ENCODE measurements around the gene GRHL1. TPM values are rescaled to one million over a fixed set of nuclear protein-coding genes. Genes with fewer than 3 reads are reported as not detected.

The GRHL1 gene, protein sequence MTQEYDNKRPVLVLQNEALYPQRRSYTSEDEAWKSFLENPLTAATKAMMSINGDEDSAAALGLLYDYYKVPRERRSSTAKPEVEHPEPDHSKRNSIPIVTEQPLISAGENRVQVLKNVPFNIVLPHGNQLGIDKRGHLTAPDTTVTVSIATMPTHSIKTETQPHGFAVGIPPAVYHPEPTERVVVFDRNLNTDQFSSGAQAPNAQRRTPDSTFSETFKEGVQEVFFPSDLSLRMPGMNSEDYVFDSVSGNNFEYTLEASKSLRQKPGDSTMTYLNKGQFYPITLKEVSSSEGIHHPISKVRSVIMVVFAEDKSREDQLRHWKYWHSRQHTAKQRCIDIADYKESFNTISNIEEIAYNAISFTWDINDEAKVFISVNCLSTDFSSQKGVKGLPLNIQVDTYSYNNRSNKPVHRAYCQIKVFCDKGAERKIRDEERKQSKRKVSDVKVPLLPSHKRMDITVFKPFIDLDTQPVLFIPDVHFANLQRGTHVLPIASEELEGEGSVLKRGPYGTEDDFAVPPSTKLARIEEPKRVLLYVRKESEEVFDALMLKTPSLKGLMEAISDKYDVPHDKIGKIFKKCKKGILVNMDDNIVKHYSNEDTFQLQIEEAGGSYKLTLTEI
- total RNA-seq (2011; cell fraction: chromatin; rRNA removed; ENCODE audit: low replicate concordance), result 15.0 and 18.7 TPM in 2 replicates
- total RNA-seq (2011; cell fraction: nucleolus; rRNA removed), result 7.2 and 9.7 TPM in 2 replicates
- 10.6 and 15.3 TPM in 2 replicates for total RNA-seq (2011; cell fraction: nucleoplasm; rRNA removed)
- total RNA-seq (2014; rRNA removed) (4.2 and 4.5 TPM in 2 replicates), total RNA-seq (2014; rRNA removed; fragmentation: Illumina TruSeq; extraction: Trizol) (5.1 and 5.4 TPM in 2 replicates), total RNA-seq (2015; rRNA removed; fragmentation: Illumina TruSeq; extraction: Trizol) (3.2 and 3.4 TPM in 2 replicates), total RNA-seq (2021) (4.6 and 5.5 TPM in 2 replicates), polyA plus RNA-seq (2011; rRNA removed) (6.1 and 6.5 TPM in 2 replicates), polyA plus RNA-seq (2014; fragmentation: Illumina TruSeq; extraction: Trizol) (4.4 and 5.0 TPM in 2 replicates), polyA plus RNA-seq (2014; fragmentation: Nextera tagmentation; extraction: Ambion mirVana) (1 to 10 TPM; 1.7 to 1.9 TPM), polyA plus RNA-seq (2014; rRNA removed) (4.7 and 5.8 TPM in 2 replicates), polyA minus RNA-seq (2011; rRNA and poly(A)+ RNA removed) (9.8 and 10.6 TPM in 2 replicates), Bru-seq, nascent RNA (percentile 65 among the genes with signal in this experiment), BruChase-seq, experiment 1, labeled RNA remaining after a 2-hour chase (percentile 72 among the genes with signal in this experiment), BruChase-seq, experiment 2, labeled RNA remaining after a 6-hour chase (percentile 73 among the genes with signal in this experiment)
- polyA plus RNA-seq (2011; cell fraction: cytosol; rRNA removed), result 1.2 and 3.5 TPM in 2 replicates
- 18.4 and 19.2 TPM in 2 replicates for polyA plus RNA-seq (2011; cell fraction: nucleus; rRNA removed)
- 2.1 and 7.1 TPM in 2 replicates for polyA plus RNA-seq (2012)
- polyA minus RNA-seq (2011; cell fraction: cytosol; rRNA and poly(A)+ RNA removed), result 2.2 and 2.6 TPM in 2 replicates
- polyA minus RNA-seq (2011; cell fraction: nucleus; rRNA and poly(A)+ RNA removed), result 9.3 and 13.6 TPM in 2 replicates
- long read RNA-seq, experiment 1, transcript GRHL1-201 (16 exons, 3,563 nt), result major isoform, 6 of 12 reads
- long read RNA-seq, experiment 1, partial matches to known transcripts, result 2 of 12 reads
- long read RNA-seq, experiment 1, other reads (novel, unspliced or antisense), result 4 of 12 reads
- long read RNA-seq, experiment 2, partial matches to known transcripts, result 2 of 3 reads
- long read RNA-seq, experiment 2, other reads (novel, unspliced or antisense), result 1 of 3 reads
- long read RNA-seq, experiment 3, result 0 reads

DNA sequence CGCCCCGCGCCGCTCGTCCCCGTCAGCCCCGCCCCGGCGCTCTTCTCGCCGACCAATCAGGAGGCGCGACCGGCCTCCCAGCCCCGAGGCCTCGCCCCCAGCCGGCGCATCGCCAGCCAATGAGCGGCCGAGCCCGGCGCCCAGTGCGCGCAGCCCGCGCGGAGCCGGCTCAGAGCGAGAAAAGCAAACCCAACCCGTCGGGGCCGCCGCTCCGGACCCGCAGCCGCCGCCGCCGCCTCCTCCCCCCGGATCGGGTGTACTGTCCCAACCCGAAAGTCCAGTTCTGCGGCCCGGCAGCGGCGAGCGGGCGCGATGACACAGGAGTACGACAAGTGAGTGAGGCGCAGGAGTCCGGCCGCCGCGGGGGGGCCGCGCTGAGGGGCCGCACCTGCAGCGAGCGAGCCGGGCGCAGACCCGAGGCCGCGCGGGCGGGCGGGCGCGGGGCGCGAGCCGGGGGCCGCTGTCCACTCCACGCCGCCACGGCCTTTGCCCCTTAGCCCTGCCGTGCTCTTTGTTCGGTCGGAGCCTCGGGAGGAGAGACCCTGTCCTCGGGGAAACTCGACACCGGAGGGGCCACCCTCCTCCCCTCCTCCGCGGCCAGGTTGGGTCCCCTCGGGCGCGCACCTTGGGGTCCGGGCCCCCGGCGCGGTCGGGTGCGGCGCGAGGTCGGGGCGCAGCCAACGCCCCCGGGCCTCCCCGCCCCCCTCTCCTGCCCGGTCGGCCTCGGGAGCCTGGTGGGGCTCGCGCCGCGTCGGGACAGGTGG, at the start of gene GRHL1:
Gene GRHL1 (plus strand): TSS at position 172 of the 764 bp plus-strand sequence. CDS start 141 bp downstream, at position 313.
- peak; percentile 98 for ATAC-seq
- H3K4me3 ChIP-seq, result peak within 1 kb of the TSS; percentile 79
- no peaks in the 10 kb centered on the region for H3K27me3 ChIP-seq (ENCODE audit: control insufficient read depth in 2 of 2, insufficient read depth in 2 of 2, low read length in 2 of 2)
- peak; percentile 95 to 100 (median 100) for DNase-seq (ENCODE audit: extremely low read depth in 1 of 4, low spot score in 3 of 4)
- peaks cover 10 to 16% of the 10 kb centered on the region in 2 experiments; a peak in 3 of 5 replicates for H3K4me1 ChIP-seq (replicated peaks in 1 of 2; ENCODE audit: control insufficient read depth in 2 of 2, insufficient read depth in 2 of 2, low read length in 2 of 2)
- peak within 1 kb of the TSS; percentile 68 to 97 for H3K9ac ChIP-seq (ENCODE audit: insufficient read depth in 1 of 2, low read depth in 2 of 2, low read length in 2 of 2)
- intact Hi-C loops (cut with micrococcal nuclease) (loop anchor here (5.0 kb wide), 1 partner anchor 784 kb away; no protein-coding TSS in a partner anchor), in situ Hi-C loops (cut with MboI) (no loop called here)
- peak; percentile 80 for FAIRE-seq
- H3K4me2 ChIP-seq (ENCODE audit: insufficient read depth, low read length), result peak within 1 kb of the TSS; percentile 71
- no peaks in the 10 kb centered on the region for H3K9me3 ChIP-seq (replicated peaks; ENCODE audit: control insufficient read depth, insufficient read depth, low read depth, low read length)
- H3K9me1 ChIP-seq (ENCODE audit: control insufficient read depth, insufficient read depth, low read length), result no peaks in the 10 kb centered on the region
- peak within 1 kb of the TSS; percentile 92 for H2AFZ ChIP-seq (ENCODE audit: low read depth, low read length)
- H4K20me1 ChIP-seq (replicated peaks; ENCODE audit: control insufficient read depth, insufficient read depth, low read length), result no peaks in the 10 kb centered on the region
- H3K27ac ChIP-seq (ENCODE audit: extremely low read depth, low read depth, low read length), result peak within 1 kb of the TSS; percentile 67
- peaks cover 8% of the 10 kb centered on the region; the same call in 1 of the 3 replicates for H3K36me3 ChIP-seq (ENCODE audit: control insufficient read depth, insufficient read depth, low read length)
- 0% methylated on average over 22 of the region's 111 CpGs for WGBS (ENCODE audit: insufficient coverage, low coverage, missing lambda C conversion rate)
- ChIA-PET CTCF (ENCODE audit: low intra/inter-chr PET ratio) (interaction anchor here (0.6 to 1.2 kb wide), 2 partner anchors 97 to 137 kb away, joined by 3 read pairs; no protein-coding TSS in a partner anchor), POLR2A (no interaction called here)
- 0 out of 3 replicates have a peak, but pooled peaks cover 2% of the 10 kb centered on the region for H3K79me2 ChIP-seq (ENCODE audit: control insufficient read depth, insufficient read depth, low read length)
- no TSS peak for BruUV-seq (replicated peaks)
- TF ChIP-seq RHOXF2B (CRISPR knock-in tag; conservative IDR thresholded peaks at IDR 0.05), result no peak
- peak; percentile 33 for TF ChIP-seq TBP (optimal IDR thresholded peaks at IDR 0.05; ENCODE audit: low read depth, low read length)
- TF ChIP-seq PHF8 (IDR thresholded peaks at IDR 0.05; ENCODE audit: borderline replicate concordance, low read length), result peak; percentile 60; the same call in 1 of the 2 replicates
- peak; percentile 23; the same call in 1 of the 2 replicates for TF ChIP-seq ZNF766 (CRISPR knock-in tag; conservative IDR thresholded peaks at IDR 0.05)
- peak in 1 of 2 experiments; percentile 13; a peak in 1 of 4 replicates for TF ChIP-seq HDAC1 (IDR thresholded peaks at IDR 0.05)
- TF ChIP-seq ELF1 (tag; IDR thresholded peaks at IDR 0.05), result no peak
- TF ChIP-seq GABPB1 (CRISPR knock-in tag; IDR thresholded peaks at IDR 0.05), result no peak
- TF ChIP-seq CXXC5 (CRISPR knock-in tag; IDR thresholded peaks at IDR 0.05), result peak; percentile 71
- peak; percentile 45; the same call in 1 of the 2 replicates for TF ChIP-seq ZBTB7A (IDR thresholded peaks at IDR 0.05; ENCODE audit: borderline replicate concordance, control insufficient read depth, low read depth, low read length)
- TF ChIP-seq GMEB1 (CRISPR knock-in tag; IDR thresholded peaks at IDR 0.05), result peak; percentile 18; the same call in 1 of the 2 replicates
- no peak for TF ChIP-seq SAFB (IDR thresholded peaks at IDR 0.05; ENCODE audit: borderline replicate concordance, low read depth, low read length)
- no peak for TF ChIP-seq JUN (IDR thresholded peaks at IDR 0.05; ENCODE audit: borderline replicate concordance, low read depth, low read length)
- no peak for TF ChIP-seq JUN (CRISPR knock-in tag; IDR thresholded peaks at IDR 0.05; ENCODE audit: borderline replicate concordance)

Data from K562 (cell line).